ENCODE results near the gene HEMGN. TPM values are rescaled to one million over a fixed set of nuclear protein-coding genes. Genes with fewer than 3 reads are reported as not detected.

HEMGN gene
- total RNA-seq, 1 donor from 2014 or later = not detected

DNA sequence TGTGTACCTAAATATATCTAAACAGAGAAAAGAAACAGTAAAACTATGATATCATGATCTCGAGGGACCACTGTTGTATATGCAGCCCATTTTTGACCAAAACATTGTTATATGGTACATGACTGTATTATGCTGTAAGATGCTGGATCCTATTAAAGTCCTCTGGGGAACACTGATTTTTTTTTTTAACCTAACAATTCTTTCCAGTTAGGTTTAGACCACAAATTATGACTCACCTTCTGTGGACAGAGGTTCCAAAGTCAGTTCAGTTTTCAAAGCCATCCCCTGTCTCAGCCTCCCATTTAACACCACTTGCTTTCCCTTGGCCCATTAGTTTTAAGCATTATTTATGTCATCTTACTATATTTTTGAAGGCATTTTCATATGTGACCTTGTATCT is 42.8 kb downstream of the HEMGN start:
- ATAC-seq = no peak

DNA sequence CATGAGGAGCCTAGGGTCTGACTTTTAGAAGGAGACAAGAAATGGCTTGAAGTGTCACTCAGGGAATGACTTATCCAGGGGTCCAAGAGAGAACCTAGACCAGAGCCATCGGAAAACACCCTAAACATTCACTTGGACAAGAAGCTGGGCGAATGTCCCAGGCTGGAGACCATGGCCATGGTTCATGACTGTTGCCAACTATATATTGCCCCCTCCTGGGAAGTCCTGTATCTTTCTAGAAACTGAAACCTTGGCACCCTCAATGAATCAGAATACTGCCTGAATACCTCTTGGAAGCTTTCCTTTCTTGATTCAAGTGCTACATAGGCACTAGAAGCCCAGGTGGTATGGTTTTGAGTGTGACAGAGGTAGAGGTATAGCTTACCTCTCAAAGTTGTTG is 45.6 kb downstream of the HEMGN start:
- ATAC-seq = no peak

DNA sequence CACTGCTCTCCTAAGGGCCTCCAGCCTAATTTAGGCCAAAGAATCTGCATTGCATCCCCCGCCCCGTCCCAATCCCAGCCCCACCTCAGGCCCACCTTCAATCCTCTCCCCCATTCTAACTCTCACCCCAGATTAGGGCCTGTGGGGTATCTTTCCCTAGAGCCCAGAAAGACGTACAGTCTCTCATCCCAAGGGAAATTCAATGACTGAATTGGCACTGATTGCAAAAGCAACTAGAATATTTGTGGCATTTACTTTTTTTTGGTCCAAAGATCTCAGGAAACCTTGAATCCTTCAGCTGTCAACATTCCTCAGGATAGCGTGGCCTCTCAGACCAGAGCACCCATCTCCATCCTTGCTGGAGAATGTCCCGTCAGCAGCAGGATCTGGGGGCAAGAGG is 46.2 kb downstream of the HEMGN start:
- ATAC-seq = no peak

DNA sequence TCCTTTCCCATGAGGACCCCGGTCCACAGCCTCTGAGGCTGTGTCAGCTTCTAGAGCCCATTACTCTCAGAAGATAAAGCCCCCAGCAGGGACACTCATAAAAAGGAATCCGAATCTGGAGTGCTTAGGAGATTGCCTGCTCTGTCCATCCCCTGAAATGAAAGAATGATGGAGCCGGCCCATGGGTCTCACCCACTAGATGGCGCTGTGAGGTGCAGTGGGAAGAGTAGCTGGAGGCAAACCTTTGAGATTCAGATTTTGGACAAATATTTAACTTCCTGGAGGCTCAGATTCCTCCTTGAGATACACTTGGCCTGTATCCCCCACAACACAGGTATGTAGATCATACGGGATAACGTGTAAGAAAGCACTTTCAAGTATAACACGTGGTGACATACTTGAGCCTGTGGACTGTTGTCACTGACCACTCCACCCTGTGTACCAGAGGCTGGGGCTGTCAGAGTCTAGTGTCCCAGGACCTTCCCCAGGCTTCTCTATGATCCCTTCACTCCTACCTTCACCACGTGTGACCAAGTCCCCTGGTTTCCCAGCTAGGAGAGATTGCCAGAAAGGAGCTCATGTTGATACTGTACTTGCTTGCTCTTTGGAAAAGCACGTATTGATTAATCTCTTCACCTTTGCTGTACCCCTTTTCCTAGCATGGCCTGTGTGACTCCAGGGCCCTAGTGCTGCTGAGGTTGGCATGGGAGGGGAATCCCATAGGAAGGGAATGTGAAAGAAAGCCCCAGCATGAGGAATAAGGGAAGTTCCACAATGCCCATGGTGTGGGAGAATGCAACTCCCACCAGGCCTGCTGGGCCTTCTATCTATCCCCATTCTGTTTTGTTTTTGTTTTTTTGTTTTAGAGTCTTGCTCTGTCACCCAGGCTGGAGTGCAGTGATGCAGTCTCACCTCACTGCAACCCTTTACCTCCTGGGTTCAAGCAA is 47.8 kb downstream of the HEMGN start:
- peak; percentile 49 for ATAC-seq

DNA sequence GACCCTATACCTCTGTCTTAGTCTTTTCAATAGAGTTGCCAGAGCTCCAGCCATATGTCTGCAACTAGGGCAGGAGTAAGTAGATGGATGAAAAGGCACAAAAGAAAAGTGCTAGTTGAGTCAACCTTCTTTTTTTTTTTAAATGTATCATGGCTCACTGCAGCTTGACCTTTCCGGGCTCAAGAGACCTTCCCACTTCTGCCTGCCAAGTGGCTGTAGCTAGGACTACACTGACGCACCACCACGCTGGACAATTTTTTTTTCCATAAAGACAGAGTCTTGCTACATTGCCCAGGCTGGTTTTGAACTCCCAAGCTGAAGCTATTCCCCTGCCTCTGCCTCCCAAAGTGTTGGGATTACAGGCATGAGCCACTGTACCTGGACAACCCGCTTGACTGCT is 57.6 kb downstream of the HEMGN start:
- no peak for ATAC-seq

Other genes starting within 250 kb of the HEMGN start
- 6.3 TPM for gene XPA, start 240.8 kb downstream of the HEMGN start, total RNA-seq
- gene FOXE1, start 84.9 kb downstream of the HEMGN start, total RNA-seq = 7.6 TPM
- 8.6 TPM for gene TRMO, start 15.7 kb downstream of the HEMGN start, total RNA-seq
- gene ANP32B, start 45.2 kb upstream of the HEMGN start, total RNA-seq = 102 TPM
- 35.6 TPM for gene NANS, start 118.6 kb upstream of the HEMGN start, total RNA-seq
- 31.0 TPM for gene TRIM14, start 181.1 kb upstream of the HEMGN start, total RNA-seq

Measured in esophagus mucosa (tissue), 1 donor.